Activated T-cell treated with anti-CD3 and anti-CD28 coated beads, Interleukin-2, amount 50 U/mL, for 4 hours (primary cell): Measurements from ENCODE around the gene AP2A2. TPM values are rescaled to one million over a fixed set of nuclear protein-coding genes. Genes with fewer than 3 reads are reported as not detected.

ENCODE experiments used
- ATAC-seq, 2 donors: fragments of 200-7000 bp; cut with Tn5 transposase; one replicate each; pipeline ENCODE4 v1.10.0; 2021
- DNase-seq: peaks from one replicate; pipeline ENCODE4 v3.0.0-alpha.2; 2020
- H3K27me3 Mint-ChIP-seq: one replicate; pipeline ENCODE4 v1.8.0; 2021; ENCODE audit warnings: low read depth, mixed read lengths
- H3K36me3 Mint-ChIP-seq: one replicate; pipeline ENCODE4 v1.8.0; 2022; ENCODE audit warnings: mixed read lengths; ENCODE audit not compliant: insufficient read depth
- H3K4me1 Mint-ChIP-seq: one replicate; pipeline ENCODE4 v1.8.0; 2021; ENCODE audit warnings: low read depth, mixed read lengths
- H3K4me3 Mint-ChIP-seq: one replicate; pipeline ENCODE4 v1.8.0; 2021; ENCODE audit warnings: mild to moderate bottlenecking, moderate library complexity, mixed read lengths
- H3K9me3 Mint-ChIP-seq: one replicate; pipeline ENCODE4 v1.8.0; 2021; ENCODE audit warnings: mixed read lengths
- total RNA-seq, 3 donors: library from RNA; stranded (reverse); gene quantifications; one replicate each; pipeline ENCODE4 v1.2.1, GENCODE V29; 2021

Gene AP2A2
- total RNA-seq, 3 donors from 2014 or later = 30.4 to 41.7 (median 38.0) TPM

- no peaks in the 10 kb centered on the region for H3K9me3 Mint-ChIP-seq
- H3K4me3 Mint-ChIP-seq = no peak overlapping the region
- H3K36me3 Mint-ChIP-seq = no peaks in the 10 kb centered on the region
- no peak for ATAC-seq
- H3K27me3 Mint-ChIP-seq = no peaks in the 10 kb centered on the region
- no peak for DNase-seq
- no peaks in the 10 kb centered on the region for H3K4me1 Mint-ChIP-seq
These were observed 32.5 kb upstream of the AP2A2 start for GRCh38 chr11:893008-893654.

GRCh38 chr11:894575-895201 lies 31.0 kb upstream of the AP2A2 start:
- no peaks in the 10 kb centered on the region for H3K4me1 Mint-ChIP-seq
- no peaks in the 10 kb centered on the region for H3K9me3 Mint-ChIP-seq
- no peaks in the 10 kb centered on the region for H3K27me3 Mint-ChIP-seq
- no peak overlapping the region for H3K4me3 Mint-ChIP-seq
- no peak for ATAC-seq
- no peaks in the 10 kb centered on the region for H3K36me3 Mint-ChIP-seq
- no peak for DNase-seq

- DNase-seq = no peak
- H3K9me3 Mint-ChIP-seq = no peaks in the 10 kb centered on the region
- no peaks in the 10 kb centered on the region for H3K4me1 Mint-ChIP-seq
- no peak for ATAC-seq
- no peaks in the 10 kb centered on the region for H3K27me3 Mint-ChIP-seq
- peaks cover 3% of the 10 kb centered on the region for H3K36me3 Mint-ChIP-seq
- no peak overlapping the region for H3K4me3 Mint-ChIP-seq
These were observed 30.1 kb upstream of the AP2A2 start for GRCh38 chr11:895331-896110.

- Mint-ChIP-seq H3K27me3 (no peaks in the 10 kb centered on the region), H3K4me1 (peaks cover 4% of the 10 kb centered on the region), H3K36me3 (peaks cover 20% of the 10 kb centered on the region), H3K9me3 (no peaks in the 10 kb centered on the region), H3K4me3 (no peak overlapping the region)
- ATAC-seq (no peak), DNase-seq (no peak)
These were observed 28.2 kb upstream of the AP2A2 start for GRCh38 chr11:897253-898142.

- DNase-seq = no peak
- H3K4me1 Mint-ChIP-seq = peaks cover 4% of the 10 kb centered on the region
- peaks cover 26% of the 10 kb centered on the region for H3K36me3 Mint-ChIP-seq
- peak in 1 of 2 donors; percentile 34 for ATAC-seq
- no peak overlapping the region for H3K4me3 Mint-ChIP-seq
- no peaks in the 10 kb centered on the region for H3K9me3 Mint-ChIP-seq
- no peaks in the 10 kb centered on the region for H3K27me3 Mint-ChIP-seq
These were observed 27.5 kb upstream of the AP2A2 start for GRCh38 chr11:898143-898511.

GRCh38 chr11:898540-899190 lies 27.0 kb upstream of the AP2A2 start:
- H3K36me3 Mint-ChIP-seq = peaks cover 26% of the 10 kb centered on the region
- H3K27me3 Mint-ChIP-seq = no peaks in the 10 kb centered on the region
- H3K4me3 Mint-ChIP-seq = no peak overlapping the region
- H3K9me3 Mint-ChIP-seq = no peaks in the 10 kb centered on the region
- DNase-seq (no peak), ATAC-seq (no peak)
- H3K4me1 Mint-ChIP-seq = peaks cover 4% of the 10 kb centered on the region

GRCh38 chr11:899724-900123 lies 25.9 kb upstream of the AP2A2 start:
- DNase-seq (no peak), ATAC-seq (no peak)
- no peaks in the 10 kb centered on the region for H3K9me3 Mint-ChIP-seq
- H3K4me1 Mint-ChIP-seq = peaks cover 4% of the 10 kb centered on the region
- H3K27me3 Mint-ChIP-seq = no peaks in the 10 kb centered on the region
- H3K36me3 Mint-ChIP-seq = peaks cover 32% of the 10 kb centered on the region
- H3K4me3 Mint-ChIP-seq = no peak overlapping the region

- H3K36me3 Mint-ChIP-seq = peaks cover 32% of the 10 kb centered on the region
- DNase-seq = no peak
- no peak overlapping the region for H3K4me3 Mint-ChIP-seq
- ATAC-seq = no peak
- no peaks in the 10 kb centered on the region for H3K27me3 Mint-ChIP-seq
- H3K4me1 Mint-ChIP-seq = peaks cover 4% of the 10 kb centered on the region
- no peaks in the 10 kb centered on the region for H3K9me3 Mint-ChIP-seq
These were observed 25.1 kb upstream of the AP2A2 start for GRCh38 chr11:900545-900944.

GRCh38 chr11:901452-902061 lies 24.1 kb upstream of the AP2A2 start:
- ATAC-seq = no peak
- H3K9me3 Mint-ChIP-seq = no peaks in the 10 kb centered on the region
- H3K4me1 Mint-ChIP-seq = peaks cover 4% of the 10 kb centered on the region
- H3K36me3 Mint-ChIP-seq = peaks cover 34% of the 10 kb centered on the region
- no peak overlapping the region for H3K4me3 Mint-ChIP-seq
- no peaks in the 10 kb centered on the region for H3K27me3 Mint-ChIP-seq
- no peak for DNase-seq

GRCh38 chr11:904380-904779 lies 21.3 kb upstream of the AP2A2 start:
- ATAC-seq = no peak
- Mint-ChIP-seq H3K4me3 (no peak overlapping the region), H3K9me3 (no peaks in the 10 kb centered on the region), H3K27me3 (no peaks in the 10 kb centered on the region), H3K36me3 (peaks cover 34% of the 10 kb centered on the region), H3K4me1 (peaks cover 13% of the 10 kb centered on the region)
- DNase-seq = no peak

- no peaks in the 10 kb centered on the region for H3K9me3 Mint-ChIP-seq
- ATAC-seq = no peak
- H3K27me3 Mint-ChIP-seq = no peaks in the 10 kb centered on the region
- no peak for DNase-seq
- H3K36me3 Mint-ChIP-seq = peaks cover 27% of the 10 kb centered on the region
- H3K4me1 Mint-ChIP-seq = peaks cover 16% of the 10 kb centered on the region
- H3K4me3 Mint-ChIP-seq = no peak overlapping the region
These were observed 19.7 kb upstream of the AP2A2 start for GRCh38 chr11:905952-906351.

GRCh38 chr11:907668-908067 lies 18.0 kb upstream of the AP2A2 start:
- DNase-seq (no peak), ATAC-seq (no peak)
- Mint-ChIP-seq H3K36me3 (peaks cover 12% of the 10 kb centered on the region), H3K9me3 (no peaks in the 10 kb centered on the region), H3K27me3 (no peaks in the 10 kb centered on the region), H3K4me1 (peaks cover 18% of the 10 kb centered on the region), H3K4me3 (peak overlapping the region; percentile 40)

GRCh38 chr11:908273-908672 lies 17.4 kb upstream of the AP2A2 start:
- H3K36me3 Mint-ChIP-seq = peaks cover 8% of the 10 kb centered on the region
- no peaks in the 10 kb centered on the region for H3K27me3 Mint-ChIP-seq
- peaks cover 18% of the 10 kb centered on the region for H3K4me1 Mint-ChIP-seq
- no peak for DNase-seq
- H3K4me3 Mint-ChIP-seq = peak overlapping the region; percentile 40
- no peak for ATAC-seq
- H3K9me3 Mint-ChIP-seq = no peaks in the 10 kb centered on the region
